Spinal cord (tissue), 10 donors: Measurements from ENCODE around the gene BUB1B. TPM values are rescaled to one million over a fixed set of nuclear protein-coding genes. Genes with fewer than 3 reads are reported as not detected.
A peak's percentile ranks its signal among the peaks of the same experiment; 100 is the strongest.

ENCODE experiments used
- DNase-seq, 6 donors: peaks; one replicate each; pipeline versions ENCODE4 v3.0.0 to v3.0.0-alpha.2; 2013 to 2015; ENCODE audit warnings: low spot score in 6 of 6, low read depth in 4 of 6
- H3K27ac ChIP-seq: one replicate; pipeline ENCODE4 v1.5.1; 2013; ENCODE audit warnings: low read depth, low read length, control low read depth
- H3K27me3 ChIP-seq: one replicate; pipeline ENCODE4 v1.6.1; 2013; ENCODE audit warnings: low read length; ENCODE audit not compliant: control insufficient read depth, insufficient read depth
- H3K36me3 ChIP-seq: one replicate; pipeline ENCODE4 v1.6.1; 2013; ENCODE audit warnings: low read length; ENCODE audit not compliant: control insufficient read depth, insufficient read depth
- H3K4me1 ChIP-seq: one replicate; pipeline ENCODE4 v1.6.1; 2013; ENCODE audit warnings: low read length; ENCODE audit not compliant: control insufficient read depth, insufficient read depth
- H3K4me3 ChIP-seq: one replicate; pipeline ENCODE4 v1.5.1; 2013; ENCODE audit warnings: low read depth, low read length, control low read depth
- H3K9me3 ChIP-seq: one replicate; pipeline ENCODE4 v1.6.1; 2013; ENCODE audit warnings: low read length; ENCODE audit not compliant: control insufficient read depth, insufficient read depth
- WGBS: methylation state at CpG from one replicate; pipeline ENCODE4 v1.1.5; 2013; ENCODE audit warnings: missing lambda C conversion rate; ENCODE audit not compliant: insufficient coverage; 5-methylcytosine and 5-hydroxymethylcytosine counted together
- polyA plus RNA-seq, 2 donors: library from polyadenylated mRNA; unstranded; fragments of 120-200 nt; gene quantifications; one replicate each; pipeline ENCODE4 v1.2.1, GENCODE V29; 2013; ENCODE audit not compliant: insufficient read length in 2 of 2
- total RNA-seq, 2 donors: library from RNA; depleted of rRNA in 1 of 2; stranded (reverse); fragments of 120-200 nt in 1 of 2; fragments of >200 nt in 1 of 2; gene quantifications; one replicate each; pipeline versions ENCODE4 v1.2.3 to v1.2.4, GENCODE V29; 2013 to 2014
- donor health status: healthy.

BUB1B gene
- total and polyA plus RNA-seq, 4 donors = 16.2 to 26.5 (median 20.5) TPM

DNA sequence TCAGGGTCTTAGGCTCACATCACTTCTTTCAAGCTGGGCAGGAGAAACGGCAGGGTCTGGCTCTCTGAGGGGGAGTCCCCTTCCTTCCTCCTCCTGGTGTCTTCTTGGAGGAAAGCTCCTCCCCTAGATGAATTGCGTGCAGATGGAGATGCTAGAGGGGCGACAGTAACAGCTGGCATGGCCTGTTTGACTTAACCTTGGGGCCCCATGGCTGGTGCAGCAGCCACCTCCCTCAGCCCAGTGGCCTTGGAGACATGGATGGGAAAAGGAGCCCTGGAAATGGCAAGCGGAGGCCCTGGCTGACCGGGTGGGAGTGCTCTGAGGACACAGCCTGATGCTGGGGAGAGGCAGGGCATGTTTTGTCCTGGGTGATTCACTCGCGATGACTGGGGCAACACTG, 98.2 kb downstream of the BUB1B start:
- 75% methylated on average over 6 of the region's 7 CpGs for WGBS
- no peak for DNase-seq

DNA sequence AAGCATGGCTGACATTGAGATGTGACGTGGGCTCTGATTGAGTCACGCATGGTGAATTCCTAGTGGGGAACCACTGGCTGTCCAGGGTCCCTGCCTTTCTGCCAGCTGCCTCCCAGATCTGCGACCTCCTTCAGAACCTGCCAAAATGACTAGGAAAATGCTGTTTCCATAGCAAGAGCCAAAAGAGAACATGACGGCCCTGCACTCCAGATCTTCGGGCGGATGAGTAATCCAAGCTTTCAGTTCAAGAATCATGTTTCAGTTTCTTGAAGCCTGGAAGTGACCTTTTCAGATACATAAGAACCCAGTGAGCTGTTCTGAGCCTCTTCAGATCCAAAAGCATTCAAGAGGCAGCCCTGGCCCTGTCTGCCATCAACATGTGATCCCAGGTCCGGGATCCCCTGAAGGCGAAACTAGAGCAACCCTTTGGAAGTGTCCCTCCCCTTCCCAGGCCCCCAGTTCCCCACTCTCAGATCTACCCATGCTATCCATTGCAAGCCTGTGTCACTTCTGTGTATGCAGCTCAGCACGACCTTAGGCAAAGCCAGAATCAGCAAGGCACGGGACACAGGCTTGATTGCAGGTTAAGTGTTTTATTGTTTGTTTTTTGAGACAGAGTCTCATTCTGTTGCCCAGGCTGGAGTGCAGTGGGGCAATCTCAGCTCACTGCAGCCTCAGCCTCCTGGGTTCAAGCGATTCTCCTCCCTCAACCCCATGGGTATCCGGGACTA, 102.3 kb downstream of the BUB1B start:
- peaks cover 42% of the 10 kb centered on the region for H3K36me3 ChIP-seq
- H3K27ac ChIP-seq = no peak overlapping the region
- no peak overlapping the region for H3K4me3 ChIP-seq
- 77% methylated on average over 12 of the region's 12 CpGs for WGBS
- no peaks in the 10 kb centered on the region for H3K27me3 ChIP-seq
- peaks cover 12% of the 10 kb centered on the region for H3K4me1 ChIP-seq
- no peak for DNase-seq
- H3K9me3 ChIP-seq = no peaks in the 10 kb centered on the region

More for the DNA sequence above, 98.2 kb downstream of the BUB1B start:
- no peak overlapping the region for H3K4me3 ChIP-seq
- H3K27me3 ChIP-seq = peaks cover 4% of the 10 kb centered on the region
- H3K9me3 ChIP-seq = no peaks in the 10 kb centered on the region
- H3K4me1 ChIP-seq = peaks cover 2% of the 10 kb centered on the region
- H3K36me3 ChIP-seq = peaks cover 24% of the 10 kb centered on the region
- no peak overlapping the region for H3K27ac ChIP-seq

DNA sequence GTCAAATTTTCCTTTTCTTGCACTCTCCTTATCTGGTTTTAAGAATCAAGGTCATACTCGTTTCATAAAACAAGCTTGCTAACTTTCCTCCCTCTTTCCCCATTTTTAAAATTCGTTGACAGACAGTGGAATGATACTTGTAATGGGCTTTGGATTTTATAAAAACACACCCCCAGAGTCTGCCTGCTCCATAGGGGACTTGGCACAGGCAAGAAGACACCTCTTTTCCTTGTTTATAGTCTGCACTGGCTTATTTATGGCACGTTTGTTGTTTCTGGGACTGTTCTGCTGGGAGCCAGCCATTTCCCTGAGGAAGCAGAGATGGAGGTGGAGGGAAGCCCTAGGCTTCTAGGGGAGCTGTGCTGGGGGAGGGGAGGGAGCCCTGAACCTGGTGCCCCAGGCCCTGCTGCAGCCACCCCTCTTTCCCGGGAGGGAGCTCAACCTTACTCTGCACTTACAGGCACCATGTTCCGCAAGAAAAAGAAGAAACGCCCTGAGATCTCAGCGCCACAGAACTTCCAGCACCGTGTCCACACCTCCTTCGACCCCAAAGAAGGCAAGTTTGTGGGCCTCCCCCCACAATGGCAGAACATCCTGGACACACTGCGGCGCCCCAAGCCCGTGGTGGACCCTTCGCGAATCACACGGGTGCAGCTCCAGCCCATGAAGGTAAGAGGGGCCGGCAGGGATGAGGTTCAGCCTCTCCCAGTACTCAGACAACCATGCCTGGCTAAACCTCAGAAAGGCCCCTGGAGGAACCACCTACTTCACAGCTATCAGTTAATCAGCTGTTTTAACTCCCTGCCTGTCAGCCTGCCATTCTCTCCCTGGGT, 103.7 kb downstream of the BUB1B start:
- Histone ChIP-seq H3K4me3 (no peak overlapping the region), H3K36me3 (peaks cover 39% of the 10 kb centered on the region), H3K4me1 (peaks cover 9% of the 10 kb centered on the region), H3K9me3 (no peaks in the 10 kb centered on the region), H3K27ac (no peak overlapping the region), H3K27me3 (no peaks in the 10 kb centered on the region)
- 89% methylated on average over 11 of the region's 16 CpGs for WGBS
- DNase-seq = peak in 1 of 6 donors; percentile 13

DNA sequence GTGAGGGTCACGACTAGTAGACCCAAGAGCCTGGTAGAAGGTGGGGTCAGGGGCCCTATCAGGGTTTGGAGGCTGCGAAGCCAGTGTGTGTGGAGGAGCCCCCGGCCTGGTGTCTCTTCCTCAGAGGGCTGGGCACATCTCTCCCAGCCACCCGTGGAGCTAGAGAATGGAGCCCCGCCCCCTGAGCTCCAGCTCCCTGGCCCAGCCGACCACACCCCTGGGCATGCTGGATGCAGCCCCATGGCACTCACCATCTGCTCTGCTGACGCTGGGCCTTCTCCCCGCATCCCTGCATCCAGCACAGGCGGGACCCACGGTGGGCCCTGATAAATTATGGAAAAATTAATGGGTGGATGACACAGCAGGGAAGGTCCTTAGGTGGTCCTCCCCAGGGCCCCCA, 104.5 kb downstream of the BUB1B start:
- H3K4me1 ChIP-seq = peaks cover 9% of the 10 kb centered on the region
- DNase-seq = no peak
- H3K27ac ChIP-seq = no peak overlapping the region
- 65% methylated on average over 7 of the region's 10 CpGs for WGBS
- no peak overlapping the region for H3K4me3 ChIP-seq
- no peaks in the 10 kb centered on the region for H3K27me3 ChIP-seq
- peaks cover 41% of the 10 kb centered on the region for H3K36me3 ChIP-seq
- no peaks in the 10 kb centered on the region for H3K9me3 ChIP-seq

DNA sequence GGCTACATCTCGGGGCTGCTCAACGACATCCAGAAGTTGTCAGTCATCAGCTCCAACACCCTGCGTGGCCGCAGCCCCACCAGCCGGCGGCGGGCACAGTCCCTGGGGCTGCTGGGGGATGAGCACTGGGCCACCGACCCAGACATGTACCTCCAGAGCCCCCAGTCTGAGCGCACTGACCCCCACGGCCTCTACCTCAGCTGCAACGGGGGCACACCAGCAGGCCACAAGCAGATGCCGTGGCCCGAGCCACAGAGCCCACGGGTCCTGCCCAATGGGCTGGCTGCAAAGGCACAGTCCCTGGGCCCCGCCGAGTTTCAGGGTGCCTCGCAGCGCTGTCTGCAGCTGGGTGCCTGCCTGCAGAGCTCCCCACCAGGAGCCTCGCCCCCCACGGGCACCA, 105.0 kb downstream of the BUB1B start:
- H3K4me3 ChIP-seq = no peak overlapping the region
- no peak overlapping the region for H3K27ac ChIP-seq

DNA sequence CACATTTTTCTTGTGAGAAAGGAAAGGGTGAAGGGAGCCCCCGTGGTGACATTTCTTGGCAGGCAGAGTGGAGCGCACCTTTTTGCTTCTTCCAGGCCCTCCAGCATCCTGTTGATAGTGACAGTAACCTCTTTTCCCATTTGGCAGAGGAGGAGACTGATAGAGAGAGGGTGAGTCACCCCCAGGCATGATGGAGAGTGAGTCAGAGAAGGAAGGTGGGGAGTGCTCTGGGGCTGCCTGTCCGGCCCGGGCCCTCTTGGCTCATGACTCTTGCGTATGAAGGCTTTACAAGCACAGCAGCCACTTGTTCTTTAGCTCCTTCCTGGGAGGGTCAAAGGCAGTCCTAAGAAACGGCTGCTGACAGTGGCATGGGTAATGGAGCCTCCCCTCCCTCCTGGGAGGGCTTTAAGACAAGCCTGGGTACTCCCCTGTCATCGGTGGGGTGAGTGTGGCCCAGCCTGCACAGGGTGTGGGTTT, 106.0 kb downstream of the BUB1B start:
- WGBS = 39% methylated on average over 5 of the region's 7 CpGs
- H3K4me3 ChIP-seq = no peak overlapping the region
- H3K4me1 ChIP-seq = peaks cover 9% of the 10 kb centered on the region
- no peaks in the 10 kb centered on the region for H3K27me3 ChIP-seq
- H3K9me3 ChIP-seq = no peaks in the 10 kb centered on the region
- no peak overlapping the region for H3K27ac ChIP-seq
- no peak for DNase-seq
- peaks cover 50% of the 10 kb centered on the region for H3K36me3 ChIP-seq

More for the DNA sequence above, 105.0 kb downstream of the BUB1B start:
- peaks cover 41% of the 10 kb centered on the region for H3K36me3 ChIP-seq
- H3K4me1 ChIP-seq = peaks cover 9% of the 10 kb centered on the region
- H3K27me3 ChIP-seq = no peaks in the 10 kb centered on the region
- 91% methylated on average over 20 of the region's 20 CpGs for WGBS
- no peaks in the 10 kb centered on the region for H3K9me3 ChIP-seq
- no peak for DNase-seq

DNA sequence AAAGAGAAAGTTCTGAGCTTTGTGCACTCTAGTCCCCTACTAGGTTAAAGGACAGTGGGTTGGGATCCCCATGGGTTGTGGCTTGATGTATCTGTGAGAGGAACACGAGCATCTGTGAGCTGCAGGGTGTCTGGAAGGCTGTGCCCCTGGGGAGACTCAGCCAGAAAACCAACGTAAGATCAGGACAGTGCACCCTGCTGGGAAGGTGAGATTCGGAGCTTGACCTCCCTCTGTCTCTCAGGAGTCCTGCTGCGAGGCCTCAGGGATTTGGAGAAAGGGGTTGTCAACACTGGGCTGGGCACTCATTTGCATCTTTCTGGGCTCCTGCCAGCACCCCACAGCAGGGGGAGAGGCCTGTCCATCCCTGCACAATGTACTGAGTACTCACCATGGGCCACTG, 106.8 kb downstream of the BUB1B start:
- DNase-seq = no peak
- 53% methylated on average over 3 of the region's 4 CpGs for WGBS
- Histone ChIP-seq H3K27me3 (no peaks in the 10 kb centered on the region), H3K9me3 (no peaks in the 10 kb centered on the region), H3K27ac (no peak overlapping the region), H3K4me1 (peaks cover 9% of the 10 kb centered on the region), H3K4me3 (no peak overlapping the region), H3K36me3 (peaks cover 58% of the 10 kb centered on the region)

DNA sequence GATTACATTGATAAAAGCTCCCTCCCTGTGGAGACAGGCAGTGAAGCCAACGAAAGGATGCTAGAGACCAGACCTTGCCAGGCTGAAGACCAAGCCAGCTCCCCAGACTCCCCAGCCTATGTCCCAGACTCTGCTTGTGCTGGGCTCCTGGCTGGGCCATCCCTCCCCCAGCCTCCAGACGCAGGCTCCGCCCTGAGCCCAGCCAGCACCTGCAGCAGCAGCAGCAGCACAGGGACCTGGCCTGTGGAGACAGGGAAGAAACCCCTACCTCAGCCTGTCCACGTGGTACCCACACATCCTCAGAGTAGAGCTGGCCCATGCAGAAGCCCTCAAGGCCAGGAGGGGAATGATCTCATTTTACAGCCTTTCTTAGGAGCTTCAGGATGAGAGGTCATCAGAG, 108.7 kb downstream of the BUB1B start:
- no peak overlapping the region for H3K4me3 ChIP-seq
- peaks cover 6% of the 10 kb centered on the region for H3K4me1 ChIP-seq
- DNase-seq = no peak
- no peak overlapping the region for H3K27ac ChIP-seq
- no peaks in the 10 kb centered on the region for H3K27me3 ChIP-seq
- 83% methylated on average over 4 of the region's 4 CpGs for WGBS
- no peaks in the 10 kb centered on the region for H3K9me3 ChIP-seq
- peaks cover 75% of the 10 kb centered on the region for H3K36me3 ChIP-seq

DNA sequence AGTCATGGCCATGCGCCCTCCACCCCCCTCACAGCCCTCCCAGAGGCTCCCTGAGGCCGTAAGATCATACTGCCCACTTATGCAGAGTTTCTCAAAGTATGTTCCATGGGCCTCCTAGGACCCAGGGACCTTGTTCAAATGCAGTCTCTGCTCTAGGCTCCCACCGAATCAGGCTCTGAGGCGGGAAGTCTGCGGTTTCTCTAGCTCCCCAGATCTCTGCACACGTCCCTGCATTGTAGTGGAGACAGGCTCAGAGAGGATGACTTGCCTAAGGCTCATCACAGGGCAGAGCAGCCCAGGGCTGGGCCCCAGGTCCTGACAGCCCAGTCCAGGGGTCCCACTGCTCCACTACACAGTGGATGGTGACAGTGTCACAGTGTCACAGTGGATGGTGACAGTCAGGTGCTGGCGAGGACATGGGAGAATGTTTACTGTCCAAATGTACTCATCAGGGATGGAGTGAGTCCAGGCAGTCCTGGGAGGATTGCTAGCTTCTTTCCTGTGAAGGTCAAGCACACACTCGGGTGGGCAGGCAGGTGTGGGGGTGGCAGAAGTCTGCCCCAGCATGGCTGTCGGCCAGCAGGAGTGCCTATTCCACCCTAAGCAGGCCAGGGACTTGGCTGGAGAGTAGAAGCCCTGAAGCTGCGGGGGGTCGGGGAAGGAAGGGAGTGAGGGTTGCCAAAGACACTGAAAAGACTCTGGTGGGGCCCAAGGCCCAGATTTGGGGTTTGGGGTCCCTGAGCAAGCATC, 109.6 kb downstream of the BUB1B start:
- no peak for DNase-seq
- Histone ChIP-seq H3K4me1 (peaks cover 3% of the 10 kb centered on the region), H3K36me3 (peaks cover 70% of the 10 kb centered on the region), H3K9me3 (no peaks in the 10 kb centered on the region), H3K4me3 (no peak overlapping the region), H3K27me3 (no peaks in the 10 kb centered on the region), H3K27ac (no peak overlapping the region)
- WGBS = 89% methylated on average over 10 of the region's 11 CpGs
